Large intestine (tissue), 3 donors: Measurements from ENCODE around the gene SLF2. TPM values are rescaled to one million over a fixed set of nuclear protein-coding genes. Genes with fewer than 3 reads are reported as not detected.
A peak's percentile ranks its signal among the peaks of the same experiment; 100 is the strongest.

Experiments
- DNase-seq, 2 donors: peaks; one replicate each; pipeline versions ENCODE4 v3.0.0 to v3.0.0-alpha.2; 2013
- H3K27ac ChIP-seq: one replicate; pipeline ENCODE4 v1.5.1; 2013; ENCODE audit warnings: low read length
- H3K27me3 ChIP-seq: 2 replicates; pipeline ENCODE4 v1.6.1; 2013; ENCODE audit warnings: low read length; ENCODE audit not compliant: control insufficient read depth, insufficient read depth
- H3K36me3 ChIP-seq: 2 replicates; pipeline ENCODE4 v1.6.1; 2013; ENCODE audit warnings: low read length; ENCODE audit not compliant: control insufficient read depth, insufficient read depth
- H3K4me1 ChIP-seq: one replicate; pipeline ENCODE4 v1.6.1; 2013; ENCODE audit warnings: low read length; ENCODE audit not compliant: control insufficient read depth, insufficient read depth
- H3K4me3 ChIP-seq: one replicate; pipeline ENCODE4 v1.5.1; 2013; ENCODE audit warnings: low read length
- H3K9me3 ChIP-seq: one replicate; pipeline ENCODE4 v1.6.1; 2013; ENCODE audit warnings: mild to moderate bottlenecking, low read depth, low read length, moderate library complexity; ENCODE audit not compliant: control insufficient read depth
- WGBS: methylation state at CpG from one replicate; pipeline ENCODE4 v1.1.5; 2013; ENCODE audit warnings: low lambda C conversion rate; ENCODE audit not compliant: insufficient coverage; 5-methylcytosine and 5-hydroxymethylcytosine counted together
- polyA plus RNA-seq: library from polyadenylated mRNA; unstranded; fragments of 120-200 nt; gene quantifications from one replicate; pipeline ENCODE4 v1.2.1, GENCODE V29; 2013

Gene SLF2
- polyA plus RNA-seq, 1 donor: 29.1 TPM

DNA sequence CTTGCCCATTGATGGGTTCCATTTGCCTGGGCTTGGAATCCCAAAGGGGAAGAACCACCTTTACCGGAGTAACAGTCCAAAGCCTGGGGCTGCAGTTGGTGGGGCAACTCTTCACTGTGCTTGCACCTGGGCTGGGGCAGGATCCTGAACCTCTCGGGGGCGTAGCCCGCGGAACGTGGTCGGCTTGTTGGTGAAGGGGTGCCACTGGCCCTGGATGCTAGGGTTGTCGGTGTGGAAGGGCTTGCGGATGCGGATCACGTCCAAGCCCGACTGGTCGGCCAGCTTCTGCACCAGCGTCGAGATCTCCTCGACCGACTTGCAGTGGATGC lies 73.8 kb downstream of the SLF2 start:
- WGBS: no CpG with 5 or more reads among the region's 17 CpGs
- H3K27ac ChIP-seq: no peak overlapping the region
- no peak for DNase-seq
- peak overlapping the region; percentile 97 for H3K4me3 ChIP-seq
- H3K36me3 ChIP-seq: peaks cover 66% of the 10 kb centered on the region
- peaks cover 26% of the 10 kb centered on the region for H3K4me1 ChIP-seq
- no peaks in the 10 kb centered on the region for H3K9me3 ChIP-seq
- no peaks in the 10 kb centered on the region for H3K27me3 ChIP-seq

DNA sequence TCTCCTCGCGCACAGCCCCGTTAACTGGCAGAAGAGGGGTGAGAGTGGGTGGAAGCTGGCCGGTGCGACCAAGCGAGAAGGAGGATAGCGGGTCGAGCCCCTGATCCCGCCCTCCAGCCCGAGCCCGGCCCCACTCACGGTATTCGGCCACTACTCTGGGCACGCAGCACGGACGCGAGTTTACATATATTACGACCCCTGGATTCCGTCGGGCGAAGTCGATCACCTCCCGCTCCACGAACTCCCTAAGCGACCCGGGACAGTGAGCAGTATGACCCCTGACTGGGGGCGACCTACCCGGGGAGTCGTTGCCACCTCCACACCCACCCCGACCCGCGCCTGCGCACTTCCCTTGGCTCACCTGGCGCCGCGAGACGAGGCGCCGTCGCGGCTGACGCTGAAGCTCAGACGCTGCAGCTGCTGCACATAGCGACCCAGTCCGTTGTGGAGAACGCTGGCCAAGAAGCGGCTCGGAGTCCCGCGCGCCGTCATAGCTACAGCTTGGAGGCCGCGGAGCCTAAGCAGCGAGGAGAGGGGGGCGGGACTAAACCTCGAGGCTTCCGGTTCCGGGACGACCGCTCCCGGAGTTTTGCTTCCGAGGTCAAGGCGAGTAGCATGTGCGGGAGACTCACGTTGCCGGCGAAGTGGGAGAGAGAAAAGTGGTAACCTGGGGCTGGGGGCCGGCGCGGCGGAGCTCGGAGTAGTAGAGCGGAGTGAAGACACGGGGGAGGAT lies 74.4 kb downstream of the SLF2 start, which contains the start of the genes MRPL43 and TWNK:
Gene MRPL43 (minus strand): TSS at position 546 of the 733 bp plus-strand sequence. CDS start 54 bp downstream, at position 492.
Gene TWNK (plus strand): TSS at position 592 of the 733 bp plus-strand sequence. CDS start 668 bp downstream, outside the sequence.
- H3K27me3 ChIP-seq: no peaks in the 10 kb centered on the region
- H3K9me3 ChIP-seq: no peaks in the 10 kb centered on the region
- peaks cover 26% of the 10 kb centered on the region for H3K4me1 ChIP-seq
- DNase-seq: peak; percentile 70 to 86
- H3K36me3 ChIP-seq: peaks cover 62% of the 10 kb centered on the region
- H3K4me3 ChIP-seq: peak within 1 kb of the TSS; percentile 97
- WGBS: no CpG with 5 or more reads among the region's 75 CpGs
- H3K27ac ChIP-seq: peak within 1 kb of the TSS; percentile 81

DNA sequence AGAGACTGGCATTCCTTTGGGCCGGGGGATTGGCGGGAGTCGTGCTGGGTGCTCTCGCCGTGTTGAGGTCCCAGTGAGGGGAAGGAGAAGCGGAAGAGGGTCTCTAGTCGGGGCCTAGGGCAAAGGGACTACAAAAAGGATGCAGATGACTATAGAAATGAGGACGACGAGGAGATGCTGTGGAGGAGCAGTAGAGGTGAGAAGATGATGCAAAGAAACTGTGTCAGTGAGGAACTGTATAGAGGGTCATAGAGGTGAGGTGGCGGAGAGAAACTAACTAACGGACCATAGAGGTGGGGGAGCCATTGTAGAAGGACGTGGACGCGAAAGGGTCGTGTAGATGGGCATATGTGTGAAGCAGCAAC lies 74.9 kb downstream of the SLF2 start:
- Histone ChIP-seq H3K9me3 (no peaks in the 10 kb centered on the region), H3K4me1 (peaks cover 26% of the 10 kb centered on the region), H3K36me3 (peaks cover 59% of the 10 kb centered on the region), H3K27me3 (no peaks in the 10 kb centered on the region), H3K4me3 (peak overlapping the region; percentile 97), H3K27ac (no peak overlapping the region)
- WGBS: 0% methylated on average over 8 of the region's 15 CpGs
- no peak for DNase-seq

DNA sequence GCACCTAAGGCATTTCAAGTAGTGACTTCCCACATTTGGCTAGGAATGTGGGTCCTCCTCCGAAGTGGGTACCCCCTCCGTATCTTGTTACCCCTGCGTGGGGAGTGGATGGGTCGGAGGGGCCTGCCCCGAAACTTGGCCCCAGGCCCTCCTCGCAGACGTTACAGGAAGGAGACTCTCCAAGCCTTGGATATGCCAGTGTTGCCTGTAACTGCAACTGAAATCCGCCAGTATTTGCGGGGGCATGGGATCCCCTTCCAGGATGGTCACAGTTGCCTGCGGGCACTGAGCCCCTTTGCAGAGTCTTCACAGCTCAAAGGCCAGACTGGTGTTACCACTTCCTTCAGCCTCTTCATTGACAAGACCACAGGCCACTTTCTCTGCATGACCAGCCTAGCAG lies 75.4 kb downstream of the SLF2 start:
- Histone ChIP-seq H3K36me3 (peaks cover 57% of the 10 kb centered on the region), H3K4me1 (peaks cover 26% of the 10 kb centered on the region)
- DNase-seq: no peak

DNA sequence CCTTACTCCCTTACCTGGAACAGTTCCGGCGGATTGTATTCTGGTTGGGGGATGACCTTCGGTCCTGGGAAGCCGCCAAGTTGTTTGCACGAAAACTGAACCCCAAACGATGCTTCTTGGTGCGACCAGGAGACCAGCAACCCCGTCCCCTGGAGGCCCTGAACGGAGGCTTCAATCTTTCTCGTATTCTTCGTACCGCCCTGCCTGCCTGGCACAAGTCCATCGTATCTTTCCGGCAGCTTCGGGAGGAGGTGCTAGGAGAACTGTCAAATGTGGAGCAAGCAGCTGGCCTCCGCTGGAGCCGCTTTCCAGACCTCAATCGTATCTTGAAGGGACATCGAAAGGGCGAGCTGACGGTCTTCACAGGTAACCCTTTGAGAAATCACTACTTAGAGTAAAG lies 76.3 kb downstream of the SLF2 start:
- Histone ChIP-seq H3K36me3 (peaks cover 57% of the 10 kb centered on the region), H3K4me1 (peaks cover 26% of the 10 kb centered on the region), H3K27ac (no peak overlapping the region), H3K27me3 (no peaks in the 10 kb centered on the region), H3K4me3 (no peak overlapping the region), H3K9me3 (no peaks in the 10 kb centered on the region)
- DNase-seq: no peak
- no CpG with 5 or more reads among the region's 21 CpGs for WGBS

More for the DNA sequence above, 75.4 kb downstream of the SLF2 start:
- H3K27ac ChIP-seq: no peak overlapping the region
- H3K9me3 ChIP-seq: no peaks in the 10 kb centered on the region
- H3K27me3 ChIP-seq: no peaks in the 10 kb centered on the region
- H3K4me3 ChIP-seq: peak overlapping the region; percentile 97
- no CpG with 5 or more reads among the region's 10 CpGs for WGBS

DNA sequence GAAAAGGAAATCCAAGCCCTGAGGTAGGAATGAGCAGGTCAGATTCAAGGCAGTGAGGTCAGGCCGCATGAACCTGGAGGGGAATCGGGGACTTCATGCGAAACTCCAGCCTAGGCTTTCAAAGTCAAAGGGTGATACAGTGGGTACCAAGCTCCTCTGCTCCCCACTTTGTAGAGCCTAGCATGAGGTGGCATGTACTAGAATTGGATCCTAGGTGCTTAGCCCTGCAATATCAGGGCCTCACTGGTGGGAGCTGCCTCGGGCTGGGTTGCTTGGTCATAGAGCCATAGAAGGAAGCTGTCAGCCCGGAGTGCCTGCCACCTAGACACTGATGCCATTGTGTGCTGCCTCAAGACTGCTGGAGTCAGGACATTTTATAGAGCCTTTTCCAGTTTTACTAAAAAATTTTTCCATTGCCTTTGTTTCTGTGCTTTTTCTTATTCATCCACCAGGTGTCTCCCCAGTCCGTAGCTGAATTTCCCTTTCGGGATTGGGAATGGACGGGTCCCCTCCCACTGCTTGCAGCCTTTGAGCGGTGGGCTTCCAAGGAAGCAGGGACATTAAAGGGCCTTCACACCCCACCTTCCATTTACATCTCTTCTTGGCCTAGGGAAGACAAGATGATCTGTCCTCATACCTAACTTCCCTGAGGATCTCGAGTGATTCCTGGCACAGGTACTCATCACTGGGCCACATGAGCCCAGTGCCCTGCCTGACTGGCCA lies 81.4 kb downstream of the SLF2 start:
- Histone ChIP-seq H3K4me1 (peaks cover 16% of the 10 kb centered on the region), H3K27me3 (no peaks in the 10 kb centered on the region), H3K36me3 (peaks cover 35% of the 10 kb centered on the region), H3K27ac (no peak overlapping the region), H3K4me3 (no peak overlapping the region), H3K9me3 (peaks cover 3% of the 10 kb centered on the region)
- 11% methylated on average over 3 of the region's 10 CpGs for WGBS
- DNase-seq: no peak

DNA sequence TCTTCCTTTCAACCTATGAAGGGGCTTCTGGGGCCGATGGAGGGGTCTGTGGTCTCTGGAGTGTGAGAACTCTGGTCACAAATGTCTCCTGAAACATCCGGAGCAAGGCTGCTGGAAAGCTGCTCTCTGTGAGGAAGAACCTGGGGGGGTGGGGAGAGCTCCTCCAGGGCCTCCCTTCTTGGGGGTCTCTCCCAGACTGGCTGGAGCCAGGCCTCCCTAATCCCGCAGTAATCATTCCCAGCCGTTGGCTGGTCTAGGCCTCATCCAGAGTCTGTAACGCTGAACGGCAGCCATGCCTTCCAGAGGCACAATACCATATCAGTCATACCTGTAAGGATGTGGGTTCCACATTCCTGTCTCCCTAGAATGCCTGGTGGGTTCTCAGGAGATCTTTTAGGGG lies 82.4 kb downstream of the SLF2 start:
- no CpG with 5 or more reads among the region's 6 CpGs for WGBS
- Histone ChIP-seq H3K27me3 (no peaks in the 10 kb centered on the region), H3K36me3 (peaks cover 26% of the 10 kb centered on the region), H3K4me1 (peaks cover 16% of the 10 kb centered on the region), H3K27ac (no peak overlapping the region), H3K9me3 (peaks cover 3% of the 10 kb centered on the region), H3K4me3 (no peak overlapping the region)
- DNase-seq: no peak

DNA sequence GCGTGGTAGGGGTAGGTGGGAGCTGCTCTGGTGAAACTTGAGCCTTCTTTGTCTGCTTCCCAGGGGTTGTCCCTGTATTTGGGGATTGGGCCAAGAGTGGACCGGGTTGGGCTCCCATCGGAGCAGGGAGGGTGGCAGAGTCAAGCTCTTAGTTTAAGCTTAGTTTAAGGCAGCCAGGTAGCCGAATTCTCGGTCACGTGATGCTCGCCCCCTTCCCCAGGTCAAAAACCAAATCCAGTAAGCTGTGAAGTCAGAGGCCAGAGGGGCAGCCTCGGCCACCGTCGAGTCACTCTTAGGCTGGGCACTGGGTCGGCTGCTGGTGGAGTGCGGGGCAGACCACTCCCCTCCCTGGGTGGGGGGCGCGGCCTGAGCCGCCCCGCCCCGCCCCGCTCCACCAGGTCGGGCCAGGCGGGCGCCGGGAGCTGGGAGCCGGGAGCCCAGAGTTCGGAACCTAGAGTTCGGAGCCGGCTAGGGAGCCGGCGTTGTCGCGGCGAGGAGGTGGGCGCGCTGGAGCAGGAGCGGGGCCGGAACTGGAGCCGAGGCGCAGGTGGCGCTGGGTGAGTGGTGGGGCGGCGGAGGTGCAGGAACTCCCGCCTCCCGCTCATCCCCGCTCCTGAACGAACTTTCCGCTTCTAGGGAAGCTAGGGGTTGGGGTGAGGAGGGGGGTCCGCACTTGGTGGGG lies 84.1 kb downstream of the SLF2 start:
- Histone ChIP-seq H3K27ac (peak overlapping the region; percentile 78), H3K4me3 (peak overlapping the region; percentile 91), H3K36me3 (peaks cover 13% of the 10 kb centered on the region), H3K27me3 (no peaks in the 10 kb centered on the region), H3K9me3 (peaks cover 3% of the 10 kb centered on the region), H3K4me1 (peaks cover 29% of the 10 kb centered on the region)
- DNase-seq: no peak
- no CpG with 5 or more reads among the region's 46 CpGs for WGBS

DNA sequence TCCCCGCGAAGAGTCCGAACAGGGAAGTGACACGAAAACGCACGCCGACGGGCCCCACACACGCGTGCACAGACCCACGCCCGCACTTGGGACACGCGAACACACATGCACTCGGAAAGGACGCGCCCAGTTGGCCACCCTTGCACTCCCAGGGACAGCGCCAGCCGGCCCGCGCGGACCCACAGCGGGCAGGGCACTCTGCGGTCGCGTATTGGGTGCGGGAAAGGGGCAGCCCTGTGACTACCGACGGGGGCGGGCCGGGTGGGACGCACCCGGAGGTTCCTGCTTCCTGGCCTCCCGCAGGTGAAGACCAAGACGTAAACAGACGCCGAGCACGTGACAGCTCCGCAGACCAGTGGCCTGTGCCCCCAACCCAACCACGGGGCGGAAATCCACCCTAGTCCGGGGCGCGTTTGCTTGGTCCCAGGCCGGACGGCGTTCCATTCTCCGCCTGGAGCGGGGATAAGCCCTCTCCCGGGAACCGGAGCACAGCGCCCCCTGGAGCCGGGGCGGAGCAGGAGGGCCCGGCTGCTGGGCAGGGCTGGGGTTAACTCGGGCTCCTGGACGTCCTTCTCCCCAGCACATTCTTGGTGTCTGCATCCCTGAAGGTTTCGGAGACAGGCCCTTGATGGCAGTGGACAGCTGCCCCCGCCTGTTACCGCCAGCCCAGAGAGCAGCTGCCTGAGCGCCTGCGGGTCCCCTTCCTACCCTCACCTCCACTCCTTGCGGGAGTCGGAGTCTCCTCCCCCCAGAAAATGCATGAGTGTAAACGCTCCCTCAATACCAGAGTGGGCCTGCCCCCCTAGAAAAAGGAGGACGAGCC lies 84.8 kb downstream of the SLF2 start:
- peak; percentile 64 to 80 for DNase-seq
- Histone ChIP-seq H3K4me3 (peak overlapping the region; percentile 91), H3K36me3 (peaks cover 14% of the 10 kb centered on the region), H3K27me3 (no peaks in the 10 kb centered on the region), H3K27ac (peak overlapping the region; percentile 78), H3K4me1 (peaks cover 33% of the 10 kb centered on the region), H3K9me3 (peaks cover 3% of the 10 kb centered on the region)
- no CpG with 5 or more reads among the region's 66 CpGs for WGBS
